GM12875 (cell line): ENCODE data around the gene LRRC4B.
"Not testable (repeated sequence)": the region's sequence is repeated elsewhere in the genome, so short reads cannot be mapped to it uniquely, and the experiment has no call there.

ENCODE experiments used
- H3K4me3 ChIP-seq: one replicate; pipeline ENCODE4 v1.5.1; 2011; ENCODE audit warnings: low read depth, low read length, control low read depth
- CTCF ChIP-seq: IDR thresholded peaks from 2 replicates; pipeline ENCODE4 v1.5.1; 2011; ENCODE audit warnings: low read depth, mild to moderate bottlenecking, control low read depth, inconsistent platforms, low read length, moderate library complexity, borderline replicate concordance; ENCODE audit not compliant: insufficient read depth

LRRC4B gene

GRCh38 chr19:50580240-50580639 lies 12.0 kb upstream of the LRRC4B start:
- no peak for TF ChIP-seq CTCF

GRCh38 chr19:50576769-50577168 lies 8.5 kb upstream of the LRRC4B start:
- not testable (repeated sequence) for H3K4me3 ChIP-seq

More at GRCh38 chr19:50580240-50580639, 12.0 kb upstream of the LRRC4B start:
- no peak overlapping the region for H3K4me3 ChIP-seq

GRCh38 chr19:50573741-50574461 lies 5.7 kb upstream of the LRRC4B start:
- TF ChIP-seq CTCF: no peak
- H3K4me3 ChIP-seq: no peak overlapping the region

- TF ChIP-seq CTCF: no peak
- H3K4me3 ChIP-seq: no peak overlapping the region
Measured at GRCh38 chr19:50570997-50571396, 2.8 kb upstream of the LRRC4B start.

- no peak for TF ChIP-seq CTCF
- H3K4me3 ChIP-seq: no peak overlapping the region
Measured at GRCh38 chr19:50569938-50570540, 1.8 kb upstream of the LRRC4B start.

- no peak for TF ChIP-seq CTCF
- H3K4me3 ChIP-seq: no peak overlapping the region
Measured at GRCh38 chr19:50568728-50569698, 778 bp upstream of the LRRC4B start.

GRCh38 chr19:50567052-50567841 lies 988 bp downstream of the LRRC4B start:
- no peak overlapping the region for H3K4me3 ChIP-seq

More at GRCh38 chr19:50567052-50567841, 988 bp downstream of the LRRC4B start:
- no peak for TF ChIP-seq CTCF
